Spleen (tissue), 11 donors: Measurements from ENCODE around the gene CCL3. TPM values are rescaled to one million over a fixed set of nuclear protein-coding genes. Genes with fewer than 3 reads are reported as not detected.
"Not testable (repeated sequence)": the region's sequence is repeated elsewhere in the genome, so short reads cannot be mapped to it uniquely, and the experiment has no call there.

ENCODE experiments used
- DNase-seq: peaks from one replicate; pipeline ENCODE4 v3.0.0-alpha.2; 2020
- H3K27ac ChIP-seq, 8 donors: fragments of 200-600 bp; sonication (generic) in 7 of 8; 1 replicate in 4 of 8; 2 replicates in 4 of 8; pipeline versions ENCODE4 v1.5.0 to v1.8.0; 2016 to 2021; ENCODE audit warnings: inconsistent platforms in 4 of 8, mild to moderate bottlenecking in 4 of 8, moderate library complexity in 1 of 8
- H3K27me3 ChIP-seq, 7 donors: fragments of 200-600 bp; sonication (generic) in 6 of 7; replicated peaks in 1 of 7; 1 replicate in 4 of 7; 2 replicates in 3 of 7; pipeline versions ENCODE4 v1.5.0 to v1.8.0; 2016 to 2021; ENCODE audit warnings: inconsistent platforms in 3 of 7, mild to moderate bottlenecking in 1 of 7
- H3K36me3 ChIP-seq, 6 donors: fragments of 200-600 bp; sonication (generic) in 5 of 6; 1 replicate in 4 of 6; 2 replicates in 2 of 6; pipeline versions ENCODE4 v1.5.0 to v1.8.0; 2016 to 2021; ENCODE audit warnings: inconsistent platforms in 2 of 6
- H3K4me1 ChIP-seq, 6 donors: fragments of 200-600 bp; sonication (generic) in 5 of 6; 1 replicate in 3 of 6; 2 replicates in 3 of 6; pipeline versions ENCODE4 v1.5.0 to v1.8.0; 2016 to 2021; ENCODE audit warnings: inconsistent platforms in 3 of 6
- H3K4me3 ChIP-seq, 8 donors: fragments of 200-600 bp; sonication (generic) in 7 of 8; 1 replicate in 4 of 8; 2 replicates in 4 of 8; pipeline versions ENCODE4 v1.5.0 to v1.8.0; 2016 to 2021; ENCODE audit warnings: inconsistent platforms in 4 of 8, mild to moderate bottlenecking in 4 of 8, moderate library complexity in 2 of 8
- H3K9me3 ChIP-seq, 8 donors: fragments of 200-600 bp; sonication (generic) in 7 of 8; 1 replicate in 4 of 8; 2 replicates in 4 of 8; pipeline versions ENCODE4 v1.5.0 to v1.8.0; 2016 to 2021; ENCODE audit warnings: inconsistent platforms in 4 of 8
- CTCF ChIP-seq, 11 experiments: fragments of 200-600 bp in 7 of 11; fragments of 450-650 bp in 4 of 11; sonication (generic) in 4 of 11; IDR thresholded peaks in 8 of 11; conservative IDR thresholded peaks in 3 of 11; 1 replicate in 7 of 11; 2 replicates in 4 of 11; pipeline versions ENCODE4 v1.4.0 to v1.8.0; 2016 to 2021; ENCODE audit warnings: antibody characterized with exemption in 11 of 11, inconsistent platforms in 4 of 11, mild to moderate bottlenecking in 1 of 11
- POLR2A ChIP-seq, 3 donors: fragments of 450-650 bp; IDR thresholded peaks; one replicate each; pipeline ENCODE4 v1.5.1; 2017; ENCODE audit warnings: antibody characterized with exemption in 3 of 3, mild to moderate bottlenecking in 1 of 3
- POLR2AphosphoS5 ChIP-seq, 3 donors: sonication (generic); formaldehyde crosslinking; IDR thresholded peaks; one replicate each; pipeline ENCODE4 v1.5.1; 2017; ENCODE audit warnings: antibody characterized with exemption in 3 of 3
- WGBS, 5 donors: extraction: QIAGEN DNeasy Blood & Tissue Kit in 3 of 5; methylation state at CpG; one replicate each; pipeline versions ENCODE4 v1.1.5 to v1.1.7; 2013 to 2018; 5-methylcytosine and 5-hydroxymethylcytosine counted together
- intact Hi-C: fragments of 100-400 bp; cut with DNase I; formaldehyde crosslinking; loops from one replicate; pipeline ENCODE4 v1.15.0; 2023; ENCODE audit warnings: low total_unique reads
- polyA plus RNA-seq, 3 donors: library from polyadenylated mRNA; stranded (reverse); fragments of 200-250 nt; gene quantifications; one replicate each; pipeline ENCODE4 v1.2.1, GENCODE V29; 2013
- total RNA-seq, 7 donors: library from RNA; depleted of rRNA in 3 of 7; stranded (reverse); fragments of >200 nt in 3 of 7; fragmentation: NEBNext Ultra II Directional in 4 of 7; extraction: Animal tissue kit (Norgen Biotek cat#: 25700) in 4 of 7; gene quantifications; one replicate each; pipeline versions ENCODE4 v1.1.0 to v1.2.1, GENCODE V29; 2016 to 2021
- donor health status: healthy with polysubstance abuse.
- donor health status: DM: no; HTN: no; CAD: no; lungs with moderate emphysema.
- donor health status: DM: no; HTN: no; CAD: no.
- donor health status: Bipolar disorder and iron deficiency.
- donor health status: healthy.
- donor health status: DM: no; HTN: no; CAD: no.
- donor health status: DM: yes; HTN: yes; CAD: no.

The CCL3 gene
- total and polyA plus RNA-seq, 10 donors = 10.7 to 85.9 (median 23.1) TPM

GRCh38 chr17:36120221-36120620 is 30.3 kb upstream of the CCL3 start:
- Histone ChIP-seq H3K36me3 (peaks cover 0 to 5% (median 0%) of the 10 kb centered on the region in 6 donors), H3K4me1 (peaks cover 0 to 14% (median 6%) of the 10 kb centered on the region in 6 donors), H3K4me3 (no peak overlapping the region), H3K27ac (no peak overlapping the region), H3K9me3 (peaks cover 5 to 12% (median 8%) of the 10 kb centered on the region in 8 donors), H3K27me3 (no peaks in the 10 kb centered on the region)
- intact Hi-C loops = no loop called here
- DNase-seq = no peak
- TF ChIP-seq CTCF (IDR thresholded peaks at IDR 0.05 in 8 of 11, conservative IDR thresholded peaks at IDR 0.05 in 3 of 11) (no peak), POLR2AphosphoS5 (IDR thresholded peaks at IDR 0.05) (no peak)
- WGBS, 5 donors = 65 to 77% (median 71%) methylated on average over 3 of the region's 3 CpGs

DNA sequence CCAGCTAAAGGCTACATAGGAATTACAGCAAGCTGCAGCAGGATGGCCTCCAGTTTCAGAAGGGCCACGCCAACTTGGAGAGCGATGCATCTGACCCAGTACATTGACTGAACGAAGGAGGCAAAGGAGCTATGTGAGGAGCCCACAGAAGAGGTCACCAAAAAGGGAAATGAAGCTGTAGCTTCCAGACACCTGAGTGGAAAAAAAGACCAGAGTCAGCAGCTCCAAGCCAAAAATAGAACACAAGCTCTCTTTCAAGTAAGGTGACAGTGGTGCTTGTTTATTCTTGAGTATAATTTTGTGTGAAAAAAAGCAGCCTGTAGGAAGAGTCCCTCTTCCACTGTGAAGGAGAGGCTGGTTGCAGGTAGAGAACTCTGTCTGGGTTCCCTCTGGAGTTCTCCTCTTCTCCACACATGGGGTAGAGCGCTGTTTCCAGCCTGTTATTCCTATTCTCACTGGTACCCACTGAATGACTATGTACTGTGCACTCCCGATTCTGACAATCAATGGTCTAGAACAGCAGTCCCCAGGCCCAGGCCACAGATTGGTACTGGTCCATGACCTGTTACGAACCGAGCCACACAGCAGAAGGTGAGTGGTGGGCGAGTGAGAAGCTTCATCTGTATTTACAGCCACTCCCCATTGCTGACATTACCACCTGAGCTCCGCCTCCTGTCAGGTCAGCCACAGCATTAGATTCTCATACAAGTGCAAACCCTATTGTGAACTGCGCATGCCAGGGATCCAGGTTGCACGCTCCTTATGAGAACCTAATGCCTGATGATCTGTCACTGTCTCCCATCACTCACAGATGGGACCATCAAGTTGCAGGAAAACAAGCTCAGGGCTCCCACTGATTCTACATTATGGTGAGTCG is 28.8 kb upstream of the CCL3 start:
- no peak for DNase-seq
- no peaks in the 10 kb centered on the region for H3K36me3 ChIP-seq
- TF ChIP-seq CTCF (IDR thresholded peaks at IDR 0.05 in 8 of 11, conservative IDR thresholded peaks at IDR 0.05 in 3 of 11) (no peak), POLR2A (IDR thresholded peaks at IDR 0.05) (no peak), POLR2AphosphoS5 (IDR thresholded peaks at IDR 0.05) (no peak)
- H3K4me3 ChIP-seq = no peak overlapping the region
- 89 to 94% (median 90%) methylated on average over 12 of the region's 12 CpGs for WGBS, 5 donors
- no peaks in the 10 kb centered on the region for H3K9me3 ChIP-seq
- no peak overlapping the region for H3K27ac ChIP-seq
- intact Hi-C loops = no loop called here
- H3K4me1 ChIP-seq = peaks cover 0 to 14% (median 6%) of the 10 kb centered on the region in 6 donors
- no peaks in the 10 kb centered on the region for H3K27me3 ChIP-seq

DNA sequence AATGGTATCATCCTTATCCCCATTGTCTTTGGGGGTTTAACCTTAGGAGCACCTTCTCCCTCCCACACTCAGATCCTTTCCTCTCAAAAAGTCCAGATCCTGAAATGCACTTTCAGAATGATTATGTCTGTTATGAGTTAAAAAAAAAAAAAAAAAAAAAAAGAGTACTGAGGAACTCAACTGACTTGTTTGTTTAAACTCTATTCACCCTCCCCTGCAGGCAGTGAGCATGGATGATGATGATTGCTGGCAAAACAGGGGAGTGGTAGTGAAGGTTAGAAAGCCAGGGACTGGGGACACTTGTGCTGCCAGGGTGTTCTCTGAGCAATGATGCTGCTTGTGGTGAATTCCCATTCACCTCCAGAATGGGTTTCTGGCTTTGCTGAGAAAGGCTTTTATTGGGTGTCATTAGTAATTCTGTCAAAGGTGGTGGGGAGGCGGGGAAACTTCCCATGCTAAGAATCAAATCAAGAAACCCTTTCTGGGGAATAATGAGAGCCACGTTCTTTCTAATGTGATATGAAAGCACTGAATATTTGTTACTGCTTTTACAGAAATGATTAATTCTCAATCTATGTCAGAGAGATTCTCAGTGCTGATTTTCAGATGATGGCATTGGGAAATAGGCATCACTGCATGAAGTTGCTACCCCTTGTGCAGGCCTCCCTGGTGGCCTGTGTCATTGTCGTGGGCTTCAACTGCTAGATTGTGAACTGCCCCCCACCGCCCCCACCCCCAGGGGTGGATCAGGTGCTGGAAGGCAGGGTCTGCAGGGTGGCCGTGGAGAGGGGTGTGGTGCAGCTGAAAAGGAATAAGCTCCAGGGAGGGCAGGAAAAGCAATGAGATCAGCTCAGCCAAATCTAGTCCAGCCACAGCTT is 27.8 kb upstream of the CCL3 start:
- TF ChIP-seq POLR2AphosphoS5 (IDR thresholded peaks at IDR 0.05) = no peak
- TF ChIP-seq CTCF (IDR thresholded peaks at IDR 0.05 in 8 of 11, conservative IDR thresholded peaks at IDR 0.05 in 3 of 11) = no peak
- no peak for TF ChIP-seq POLR2A (IDR thresholded peaks at IDR 0.05)
- Histone ChIP-seq H3K4me3 (no peak overlapping the region), H3K27ac (no peak overlapping the region), H3K36me3 (no peaks in the 10 kb centered on the region), H3K27me3 (no peaks in the 10 kb centered on the region), H3K4me1 (peaks cover 0 to 14% (median 6%) of the 10 kb centered on the region in 6 donors), H3K9me3 (peaks cover 0 to 5% (median under 1%) of the 10 kb centered on the region in 8 donors)
- intact Hi-C loops = no loop called here
- no peak for DNase-seq
- 44 to 50% (median 45%) methylated on average over 5 of the region's 5 CpGs for WGBS, 5 donors

GRCh38 chr17:36115649-36115977 is 25.7 kb upstream of the CCL3 start:
- Histone ChIP-seq H3K4me1 (peaks cover 0 to 14% (median 6%) of the 10 kb centered on the region in 6 donors), H3K9me3 (peaks cover 0 to 13% (median 7%) of the 10 kb centered on the region in 8 donors)
- H3K27ac ChIP-seq, intact Hi-C loops, DNase-seq, H3K27me3 ChIP-seq, H3K36me3 ChIP-seq, H3K4me3 ChIP-seq: not testable (repeated sequence)

- intact Hi-C loops, H3K36me3 ChIP-seq, H3K27me3 ChIP-seq, H3K4me3 ChIP-seq, DNase-seq, H3K27ac ChIP-seq: not testable (repeated sequence)
- Histone ChIP-seq H3K9me3 (peaks cover 0 to 13% (median 7%) of the 10 kb centered on the region in 8 donors), H3K4me1 (peaks cover 0 to 14% (median 6%) of the 10 kb centered on the region in 6 donors)
- WGBS, 5 donors = 78 to 91% (median 87%) methylated on average over 5 of the region's 5 CpGs
These were observed 25.2 kb upstream of the CCL3 start for GRCh38 chr17:36114971-36115648.

DNA sequence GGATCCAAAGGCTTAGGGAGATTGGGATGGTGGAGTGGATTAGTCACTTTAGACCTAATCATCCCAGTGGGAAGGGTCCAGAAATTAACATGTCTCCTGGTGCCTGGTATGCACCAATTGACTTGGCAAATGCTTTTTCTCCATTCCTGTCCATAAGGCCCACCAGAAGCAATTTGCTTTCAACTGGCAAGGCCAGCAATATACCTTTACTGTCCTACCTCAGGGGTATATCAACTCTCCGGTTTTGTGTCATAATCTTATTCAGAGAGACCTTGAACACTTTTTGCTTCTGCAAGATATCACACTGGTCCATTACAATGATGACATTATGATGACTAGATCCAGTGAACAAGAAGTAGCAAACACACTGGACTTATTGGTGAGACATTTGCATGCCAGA is 23.2 kb upstream of the CCL3 start:
- H3K4me3 ChIP-seq, H3K36me3 ChIP-seq, H3K27ac ChIP-seq, H3K27me3 ChIP-seq, DNase-seq, intact Hi-C loops: not testable (repeated sequence)
- Histone ChIP-seq H3K9me3 (peaks cover 0 to 13% (median 7%) of the 10 kb centered on the region in 8 donors), H3K4me1 (peaks cover 0 to 11% (median 4%) of the 10 kb centered on the region in 6 donors)
- 76 to 91% (median 87%) methylated on average over 1 of the region's 1 CpG for WGBS, 5 donors
